IPS DF 4.7 (cell line): ENCODE measurements around the gene MAN2A1.
"Not testable (repeated sequence)": the region's sequence is repeated elsewhere in the genome, so short reads cannot be mapped to it uniquely, and the experiment has no call there.

Experiments
- DNase-seq: peaks from one replicate; pipeline ENCODE4 v3.0.0-alpha.2; 2013; ENCODE audit warnings: low spot score; ENCODE audit errors: extremely low read depth

The MAN2A1 gene

GRCh38 chr5:109823597-109823996, 133.9 kb downstream of the MAN2A1 start:
- no peak for DNase-seq

- no peak for DNase-seq
Measured at GRCh38 chr5:109825450-109825849, 135.7 kb downstream of the MAN2A1 start.

GRCh38 chr5:109826426-109826825, 136.7 kb downstream of the MAN2A1 start:
- no peak for DNase-seq

GRCh38 chr5:109829331-109829730, 139.6 kb downstream of the MAN2A1 start:
- no peak for DNase-seq

GRCh38 chr5:109830955-109831502, 141.3 kb downstream of the MAN2A1 start:
- no peak for DNase-seq

GRCh38 chr5:109832207-109833188, 142.8 kb downstream of the MAN2A1 start:
- DNase-seq: not testable (repeated sequence)

GRCh38 chr5:109833946-109834345, 144.2 kb downstream of the MAN2A1 start:
- no peak for DNase-seq

GRCh38 chr5:109836280-109836679, 146.6 kb downstream of the MAN2A1 start:
- DNase-seq: peak; percentile 14

- DNase-seq: no peak
Measured at GRCh38 chr5:109837231-109837861, 147.6 kb downstream of the MAN2A1 start.

- DNase-seq: peak; percentile 7
Measured at GRCh38 chr5:109838157-109838556, 148.4 kb downstream of the MAN2A1 start.

GRCh38 chr5:109844148-109844547, 154.4 kb downstream of the MAN2A1 start:
- no peak for DNase-seq

GRCh38 chr5:109844695-109845094, 155.0 kb downstream of the MAN2A1 start:
- no peak for DNase-seq

- DNase-seq: no peak
Measured at GRCh38 chr5:109848130-109848529, 158.4 kb downstream of the MAN2A1 start.

- no peak for DNase-seq
Measured at GRCh38 chr5:109849478-109850088, 159.9 kb downstream of the MAN2A1 start.

GRCh38 chr5:109852371-109853155, 162.8 kb downstream of the MAN2A1 start:
- no peak for DNase-seq

GRCh38 chr5:109853377-109853776, 163.7 kb downstream of the MAN2A1 start:
- no peak for DNase-seq

GRCh38 chr5:109855056-109855455, 165.3 kb downstream of the MAN2A1 start:
- no peak for DNase-seq

GRCh38 chr5:109857405-109858031, 167.8 kb downstream of the MAN2A1 start:
- DNase-seq: no peak

- no peak for DNase-seq
Measured at GRCh38 chr5:109859537-109859936, 169.8 kb downstream of the MAN2A1 start.

- DNase-seq: no peak
Measured at GRCh38 chr5:109862301-109862700, 172.6 kb downstream of the MAN2A1 start.

- DNase-seq: no peak
Measured at GRCh38 chr5:109863752-109864151, 174.0 kb downstream of the MAN2A1 start.
